MM.1S (cell line): ENCODE measurements around the gene RPS6KA6.

Source experiments
- EZH2 ChIP-seq: fragments of 300-600 bp; sonication (generic); optimal IDR thresholded peaks from 2 replicates; pipeline ENCODE3; 2017; ENCODE audit warnings: low read depth, mild to moderate bottlenecking, antibody characterized with exemption, low read length, mixed read lengths
- TF ChIP-seq, protein P1 (sequence below): fragments of 300-600 bp; sonication (generic); IDR thresholded peaks from 2 replicates; pipeline ENCODE4 v1.5.1; 2016; ENCODE audit warnings: antibody characterized with exemption, low read length, mixed read lengths

DNA sequence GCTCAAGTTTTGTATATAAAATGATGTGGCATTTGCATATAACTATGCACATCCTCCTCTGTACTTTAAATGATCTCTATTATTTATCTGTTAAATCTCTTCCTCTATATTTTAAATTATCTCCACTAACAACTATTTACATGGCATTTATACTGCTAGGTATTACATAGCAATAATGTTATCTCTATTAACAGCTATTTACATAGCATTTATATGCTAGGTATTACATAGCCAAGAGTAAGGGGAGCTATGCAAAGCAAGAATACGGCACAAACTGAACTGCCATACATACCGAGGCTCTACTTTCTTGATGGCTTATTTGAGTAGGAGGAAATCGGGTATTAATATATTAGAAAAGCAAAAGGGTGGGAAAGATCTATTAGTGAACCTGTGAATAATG, 12.7 kb downstream of the RPS6KA6 start:
- TF ChIP-seq, protein P1, sequence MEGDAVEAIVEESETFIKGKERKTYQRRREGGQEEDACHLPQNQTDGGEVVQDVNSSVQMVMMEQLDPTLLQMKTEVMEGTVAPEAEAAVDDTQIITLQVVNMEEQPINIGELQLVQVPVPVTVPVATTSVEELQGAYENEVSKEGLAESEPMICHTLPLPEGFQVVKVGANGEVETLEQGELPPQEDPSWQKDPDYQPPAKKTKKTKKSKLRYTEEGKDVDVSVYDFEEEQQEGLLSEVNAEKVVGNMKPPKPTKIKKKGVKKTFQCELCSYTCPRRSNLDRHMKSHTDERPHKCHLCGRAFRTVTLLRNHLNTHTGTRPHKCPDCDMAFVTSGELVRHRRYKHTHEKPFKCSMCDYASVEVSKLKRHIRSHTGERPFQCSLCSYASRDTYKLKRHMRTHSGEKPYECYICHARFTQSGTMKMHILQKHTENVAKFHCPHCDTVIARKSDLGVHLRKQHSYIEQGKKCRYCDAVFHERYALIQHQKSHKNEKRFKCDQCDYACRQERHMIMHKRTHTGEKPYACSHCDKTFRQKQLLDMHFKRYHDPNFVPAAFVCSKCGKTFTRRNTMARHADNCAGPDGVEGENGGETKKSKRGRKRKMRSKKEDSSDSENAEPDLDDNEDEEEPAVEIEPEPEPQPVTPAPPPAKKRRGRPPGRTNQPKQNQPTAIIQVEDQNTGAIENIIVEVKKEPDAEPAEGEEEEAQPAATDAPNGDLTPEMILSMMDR, result no peak
- TF ChIP-seq EZH2, result no peak
